Spleen (tissue), 11 donors: ENCODE measurements around the gene TEDC1. TPM values are rescaled to one million over a fixed set of nuclear protein-coding genes. Genes with fewer than 3 reads are reported as not detected.

Source experiments
- DNase-seq: peaks from one replicate; pipeline ENCODE4 v3.0.0-alpha.2; 2020
- H3K27ac ChIP-seq, 8 donors: fragments of 200-600 bp; sonication (generic) in 7 of 8; 1 replicate in 4 of 8; 2 replicates in 4 of 8; pipeline versions ENCODE4 v1.5.0 to v1.8.0; 2016 to 2021; ENCODE audit warnings: inconsistent platforms in 4 of 8, mild to moderate bottlenecking in 4 of 8, moderate library complexity in 1 of 8
- H3K27me3 ChIP-seq, 7 donors: fragments of 200-600 bp; sonication (generic) in 6 of 7; replicated peaks in 1 of 7; 1 replicate in 4 of 7; 2 replicates in 3 of 7; pipeline versions ENCODE4 v1.5.0 to v1.8.0; 2016 to 2021; ENCODE audit warnings: inconsistent platforms in 3 of 7, mild to moderate bottlenecking in 1 of 7
- H3K36me3 ChIP-seq, 6 donors: fragments of 200-600 bp; sonication (generic) in 5 of 6; 1 replicate in 4 of 6; 2 replicates in 2 of 6; pipeline versions ENCODE4 v1.5.0 to v1.8.0; 2016 to 2021; ENCODE audit warnings: inconsistent platforms in 2 of 6
- H3K4me1 ChIP-seq, 6 donors: fragments of 200-600 bp; sonication (generic) in 5 of 6; 1 replicate in 3 of 6; 2 replicates in 3 of 6; pipeline versions ENCODE4 v1.5.0 to v1.8.0; 2016 to 2021; ENCODE audit warnings: inconsistent platforms in 3 of 6
- H3K4me3 ChIP-seq, 8 donors: fragments of 200-600 bp; sonication (generic) in 7 of 8; 1 replicate in 4 of 8; 2 replicates in 4 of 8; pipeline versions ENCODE4 v1.5.0 to v1.8.0; 2016 to 2021; ENCODE audit warnings: inconsistent platforms in 4 of 8, mild to moderate bottlenecking in 4 of 8, moderate library complexity in 2 of 8
- H3K9me3 ChIP-seq, 8 donors: fragments of 200-600 bp; sonication (generic) in 7 of 8; 1 replicate in 4 of 8; 2 replicates in 4 of 8; pipeline versions ENCODE4 v1.5.0 to v1.8.0; 2016 to 2021; ENCODE audit warnings: inconsistent platforms in 4 of 8
- CTCF ChIP-seq, 11 experiments: fragments of 200-600 bp in 7 of 11; fragments of 450-650 bp in 4 of 11; sonication (generic) in 4 of 11; IDR thresholded peaks in 8 of 11; conservative IDR thresholded peaks in 3 of 11; 1 replicate in 7 of 11; 2 replicates in 4 of 11; pipeline versions ENCODE4 v1.4.0 to v1.8.0; 2016 to 2021; ENCODE audit warnings: antibody characterized with exemption in 11 of 11, inconsistent platforms in 4 of 11, mild to moderate bottlenecking in 1 of 11
- POLR2A ChIP-seq, 3 donors: fragments of 450-650 bp; IDR thresholded peaks; one replicate each; pipeline ENCODE4 v1.5.1; 2017; ENCODE audit warnings: antibody characterized with exemption in 3 of 3, mild to moderate bottlenecking in 1 of 3
- POLR2AphosphoS5 ChIP-seq, 3 donors: sonication (generic); formaldehyde crosslinking; IDR thresholded peaks; one replicate each; pipeline ENCODE4 v1.5.1; 2017; ENCODE audit warnings: antibody characterized with exemption in 3 of 3
- WGBS, 5 donors: extraction: QIAGEN DNeasy Blood & Tissue Kit in 3 of 5; methylation state at CpG; one replicate each; pipeline versions ENCODE4 v1.1.5 to v1.1.7; 2013 to 2018; 5-methylcytosine and 5-hydroxymethylcytosine counted together
- intact Hi-C: fragments of 100-400 bp; cut with DNase I; formaldehyde crosslinking; loops from one replicate; pipeline ENCODE4 v1.15.0; 2023; ENCODE audit warnings: low total_unique reads
- polyA plus RNA-seq, 3 donors: library from polyadenylated mRNA; stranded (reverse); fragments of 200-250 nt; gene quantifications; one replicate each; pipeline ENCODE4 v1.2.1, GENCODE V29; 2013
- total RNA-seq, 7 donors: library from RNA; depleted of rRNA in 3 of 7; stranded (reverse); fragments of >200 nt in 3 of 7; fragmentation: NEBNext Ultra II Directional in 4 of 7; extraction: Animal tissue kit (Norgen Biotek cat#: 25700) in 4 of 7; gene quantifications; one replicate each; pipeline versions ENCODE4 v1.1.0 to v1.2.1, GENCODE V29; 2016 to 2021
- donor health status: healthy with polysubstance abuse.
- donor health status: DM: no; HTN: no; CAD: no; lungs with moderate emphysema.
- donor health status: DM: no; HTN: no; CAD: no.
- donor health status: Bipolar disorder and iron deficiency.
- donor health status: healthy.
- donor health status: DM: no; HTN: no; CAD: no.
- donor health status: DM: yes; HTN: yes; CAD: no.

TEDC1 gene
- total and polyA plus RNA-seq, 10 donors, result 5.3 to 31.5 (median 12.3) TPM

GRCh38 chr14:105496831-105497591, 6.0 kb downstream of the TEDC1 start:
- no peaks in the 10 kb centered on the region for H3K27me3 ChIP-seq
- no peak for DNase-seq
- intact Hi-C loops, result no loop called here
- peaks cover 0 to 43% (median 0%) of the 10 kb centered on the region in 6 donors for H3K36me3 ChIP-seq
- H3K27ac ChIP-seq, result no peak overlapping the region
- H3K4me1 ChIP-seq, result peaks cover 0 to 9% (median 3%) of the 10 kb centered on the region in 6 donors
- H3K9me3 ChIP-seq, result no peaks in the 10 kb centered on the region
- H3K4me3 ChIP-seq, result no peak overlapping the region
- 91 to 97% (median 96%) methylated on average over 14 to 32 of the region's 32 CpGs for WGBS, 5 donors
- no peak for TF ChIP-seq POLR2AphosphoS5 (IDR thresholded peaks at IDR 0.05)
- no peak for TF ChIP-seq POLR2A (IDR thresholded peaks at IDR 0.05)
- no peak for TF ChIP-seq CTCF (IDR thresholded peaks at IDR 0.05 in 8 of 11, conservative IDR thresholded peaks at IDR 0.05 in 3 of 11)

GRCh38 chr14:105497671-105498429, 6.8 kb downstream of the TEDC1 start:
- no peak overlapping the region for H3K4me3 ChIP-seq
- whole genome bisulfite sequencing, 5 donors, result 94 to 96% (median 95%) methylated on average over 21 to 31 of the region's 31 CpGs
- peaks cover 0 to 7% (median 0%) of the 10 kb centered on the region in 7 donors for H3K27me3 ChIP-seq
- H3K36me3 ChIP-seq, result peaks cover 0 to 36% (median 0%) of the 10 kb centered on the region in 6 donors
- H3K4me1 ChIP-seq, result peaks cover 0 to under 1% (median 0%) of the 10 kb centered on the region in 6 donors
- H3K27ac ChIP-seq, result no peak overlapping the region
- no peaks in the 10 kb centered on the region for H3K9me3 ChIP-seq
- TF ChIP-seq CTCF (IDR thresholded peaks at IDR 0.05 in 8 of 11, conservative IDR thresholded peaks at IDR 0.05 in 3 of 11), result no peak
- no peak for TF ChIP-seq POLR2A (IDR thresholded peaks at IDR 0.05)
- TF ChIP-seq POLR2AphosphoS5 (IDR thresholded peaks at IDR 0.05), result no peak
- intact Hi-C loops, result no loop called here
- DNase-seq, result no peak

GRCh38 chr14:105498430-105499255, 7.6 kb downstream of the TEDC1 start:
- peaks cover 0 to 28% (median 0%) of the 10 kb centered on the region in 6 donors for H3K36me3 ChIP-seq
- H3K27me3 ChIP-seq, result peaks cover 0 to 10% (median 0%) of the 10 kb centered on the region in 7 donors
- WGBS, 5 donors, result 87 to 96% (median 94%) methylated on average over 18 to 36 of the region's 36 CpGs
- intact Hi-C loops, result no loop called here
- no peak overlapping the region for H3K27ac ChIP-seq
- H3K4me1 ChIP-seq, result no peaks in the 10 kb centered on the region
- no peak for DNase-seq
- no peak for TF ChIP-seq POLR2A (IDR thresholded peaks at IDR 0.05)
- TF ChIP-seq CTCF (IDR thresholded peaks at IDR 0.05 in 8 of 11, conservative IDR thresholded peaks at IDR 0.05 in 3 of 11), result no peak
- H3K9me3 ChIP-seq, result no peaks in the 10 kb centered on the region
- no peak overlapping the region for H3K4me3 ChIP-seq
